Testis (tissue), 2 donors: Measurements from ENCODE around the gene KLHDC10.

Source experiments
- CTCF ChIP-seq, 3 experiments: fragments of 450-650 bp in 2 of 3; fragments of 200-600 bp in 1 of 3; sonication (generic) in 1 of 3; IDR thresholded peaks; one replicate each; pipeline ENCODE4 v1.5.1; 2016 to 2019; ENCODE audit warnings: antibody characterized with exemption in 3 of 3, mild to moderate bottlenecking in 2 of 3, moderate library complexity in 1 of 3
- POLR2A ChIP-seq: fragments of 450-650 bp; IDR thresholded peaks from one replicate; pipeline ENCODE4 v1.6.1; 2017; ENCODE audit warnings: antibody characterized with exemption, mild to moderate bottlenecking, moderate library complexity

GRCh38 chr7:130181263-130181605 lies 110.9 kb downstream of the KLHDC10 start:
- TF ChIP-seq CTCF (IDR thresholded peaks at IDR 0.05) (no peak), POLR2A (no peak)
